AG10803 (cell line): ENCODE measurements around the gene PARD3.

Source experiments
- DNase-seq: peaks from one replicate; pipeline ENCODE4 v3.0.0; 2010; ENCODE audit warnings: low read depth
- H3K4me3 ChIP-seq: 2 replicates; pipeline ENCODE4 v1.5.1; 2011; ENCODE audit warnings: mild to moderate bottlenecking, low read length, control low read depth
- TF ChIP-seq, protein P1 (sequence below): conservative IDR thresholded peaks from 2 replicates; pipeline ENCODE4 v1.5.1; 2011; ENCODE audit warnings: mild to moderate bottlenecking, low read length, control low read depth, inconsistent platforms

PARD3 gene

GRCh38 chr10:34217524-34217923, 597.6 kb downstream of the PARD3 start:
- H3K4me3 ChIP-seq: no peak overlapping the region
- TF ChIP-seq, protein P1, sequence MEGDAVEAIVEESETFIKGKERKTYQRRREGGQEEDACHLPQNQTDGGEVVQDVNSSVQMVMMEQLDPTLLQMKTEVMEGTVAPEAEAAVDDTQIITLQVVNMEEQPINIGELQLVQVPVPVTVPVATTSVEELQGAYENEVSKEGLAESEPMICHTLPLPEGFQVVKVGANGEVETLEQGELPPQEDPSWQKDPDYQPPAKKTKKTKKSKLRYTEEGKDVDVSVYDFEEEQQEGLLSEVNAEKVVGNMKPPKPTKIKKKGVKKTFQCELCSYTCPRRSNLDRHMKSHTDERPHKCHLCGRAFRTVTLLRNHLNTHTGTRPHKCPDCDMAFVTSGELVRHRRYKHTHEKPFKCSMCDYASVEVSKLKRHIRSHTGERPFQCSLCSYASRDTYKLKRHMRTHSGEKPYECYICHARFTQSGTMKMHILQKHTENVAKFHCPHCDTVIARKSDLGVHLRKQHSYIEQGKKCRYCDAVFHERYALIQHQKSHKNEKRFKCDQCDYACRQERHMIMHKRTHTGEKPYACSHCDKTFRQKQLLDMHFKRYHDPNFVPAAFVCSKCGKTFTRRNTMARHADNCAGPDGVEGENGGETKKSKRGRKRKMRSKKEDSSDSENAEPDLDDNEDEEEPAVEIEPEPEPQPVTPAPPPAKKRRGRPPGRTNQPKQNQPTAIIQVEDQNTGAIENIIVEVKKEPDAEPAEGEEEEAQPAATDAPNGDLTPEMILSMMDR: no peak
- DNase-seq: no peak

DNA sequence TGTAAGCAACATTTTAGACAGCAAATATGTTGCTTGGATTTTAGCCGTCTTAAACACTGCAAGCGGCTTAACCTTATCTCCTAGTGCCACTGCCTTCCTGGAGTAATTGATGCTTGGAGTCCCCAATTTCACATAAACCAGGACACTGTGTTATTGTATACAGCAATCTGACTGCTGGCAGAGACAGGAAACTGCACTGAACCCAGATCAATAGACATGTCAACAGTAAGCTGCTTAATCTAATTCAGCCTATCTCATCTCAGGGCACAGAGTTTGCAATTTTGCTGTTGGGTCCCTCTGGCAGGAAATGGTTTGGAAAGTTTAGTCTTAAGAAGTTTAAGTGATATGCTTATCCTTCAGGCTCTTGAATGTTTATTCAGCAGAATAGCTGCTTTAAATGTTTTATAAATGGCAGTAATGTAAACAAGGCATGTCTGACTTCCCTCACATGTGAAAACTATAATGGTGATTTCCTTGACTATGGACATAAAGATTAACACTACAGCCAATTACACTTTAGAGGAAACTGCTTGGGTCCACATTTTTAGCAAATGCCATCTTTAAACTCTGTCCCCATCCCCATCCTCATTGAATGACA, 598.6 kb downstream of the PARD3 start:
- H3K4me3 ChIP-seq: no peak overlapping the region
- TF ChIP-seq, protein P1: no peak
- no peak for DNase-seq

GRCh38 chr10:34213805-34214197, 601.3 kb downstream of the PARD3 start:
- TF ChIP-seq, protein P1: no peak
- DNase-seq: no peak
- no peak overlapping the region for H3K4me3 ChIP-seq

GRCh38 chr10:34213193-34213804, 601.8 kb downstream of the PARD3 start:
- no peak for DNase-seq
- no peak overlapping the region for H3K4me3 ChIP-seq
- TF ChIP-seq, protein P1: no peak

DNA sequence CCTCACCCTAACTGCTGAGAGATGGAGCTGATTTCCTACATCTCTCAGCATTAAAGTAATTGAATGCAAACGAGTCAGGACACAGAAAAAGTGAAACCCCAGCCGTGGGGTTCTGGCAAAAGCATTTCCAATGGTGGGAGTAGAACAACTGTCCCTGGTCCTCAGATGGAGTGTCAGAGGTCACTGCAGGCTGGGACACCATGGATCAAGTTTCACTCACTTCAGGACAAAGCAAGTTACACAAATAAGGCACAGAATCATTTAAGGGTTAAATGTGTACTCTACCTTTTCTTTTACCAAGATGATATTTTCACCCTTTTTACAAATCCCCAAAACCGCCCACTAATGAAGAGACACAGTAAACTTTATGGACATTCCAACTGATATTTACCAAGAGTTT, 607.8 kb downstream of the PARD3 start:
- no peak overlapping the region for H3K4me3 ChIP-seq
- TF ChIP-seq, protein P1: no peak
- no peak for DNase-seq

GRCh38 chr10:34206935-34207268, 608.2 kb downstream of the PARD3 start:
- TF ChIP-seq, protein P1: no peak

More at GRCh38 chr10:34206935-34207268, 608.2 kb downstream of the PARD3 start:
- H3K4me3 ChIP-seq: no peak overlapping the region
- no peak for DNase-seq
